Activated CD4-positive, alpha-beta memory T cell treated with anti-CD3 and anti-CD28 coated beads for 36 hours (primary cell): ENCODE measurements around the gene SLC16A13. TPM values are rescaled to one million over a fixed set of nuclear protein-coding genes. Genes with fewer than 3 reads are reported as not detected.

Source experiments
- CTCF ChIA-PET: fragments of 350-600 bp; sonication (Branson Sonifier 250); formaldehyde crosslinking; loops from one replicate; lab custom pipeline; 2021; ENCODE audit warnings: antibody characterized with exemption, inconsistent platforms; lab: Charles Lee
- POLR2A ChIA-PET: fragments of 350-600 bp; sonication (Branson Sonifier 250); formaldehyde crosslinking; loops from one replicate; lab custom pipeline; 2021; ENCODE audit warnings: antibody characterized with exemption; lab: Charles Lee
- DNase-seq: peaks from one replicate; pipeline ENCODE4 v3.0.0-alpha.2; 2020
- H3K27ac Mint-ChIP-seq: one replicate; pipeline ENCODE4 v1.8.0; 2021; ENCODE audit warnings: mixed read lengths
- H3K27me3 Mint-ChIP-seq: one replicate; pipeline ENCODE4 v1.8.0; 2021; ENCODE audit warnings: mixed read lengths
- H3K36me3 Mint-ChIP-seq: one replicate; pipeline ENCODE4 v1.8.0; 2021; ENCODE audit warnings: mixed read lengths
- H3K4me1 Mint-ChIP-seq: one replicate; pipeline ENCODE4 v1.8.0; 2021; ENCODE audit warnings: low read depth, mixed read lengths
- H3K4me3 Mint-ChIP-seq: one replicate; pipeline ENCODE4 v1.8.0; 2021; ENCODE audit warnings: mild to moderate bottlenecking, mixed read lengths
- H3K9me3 Mint-ChIP-seq: one replicate; pipeline ENCODE4 v1.8.0; 2021; ENCODE audit warnings: mixed read lengths
- intact Hi-C: fragments of 100-400 bp; cut with micrococcal nuclease; formaldehyde crosslinking; loops from one replicate; pipeline ENCODE4 v1.15.1; 2023
- total RNA-seq, 2 experiments: library from RNA; stranded (reverse); gene quantifications; one replicate each; pipeline ENCODE4 v1.2.3, GENCODE V29; 2021

SLC16A13 gene
- total RNA-seq, 2 experiments from 2014 or later, result 10.4 to 10.7 TPM

DNA sequence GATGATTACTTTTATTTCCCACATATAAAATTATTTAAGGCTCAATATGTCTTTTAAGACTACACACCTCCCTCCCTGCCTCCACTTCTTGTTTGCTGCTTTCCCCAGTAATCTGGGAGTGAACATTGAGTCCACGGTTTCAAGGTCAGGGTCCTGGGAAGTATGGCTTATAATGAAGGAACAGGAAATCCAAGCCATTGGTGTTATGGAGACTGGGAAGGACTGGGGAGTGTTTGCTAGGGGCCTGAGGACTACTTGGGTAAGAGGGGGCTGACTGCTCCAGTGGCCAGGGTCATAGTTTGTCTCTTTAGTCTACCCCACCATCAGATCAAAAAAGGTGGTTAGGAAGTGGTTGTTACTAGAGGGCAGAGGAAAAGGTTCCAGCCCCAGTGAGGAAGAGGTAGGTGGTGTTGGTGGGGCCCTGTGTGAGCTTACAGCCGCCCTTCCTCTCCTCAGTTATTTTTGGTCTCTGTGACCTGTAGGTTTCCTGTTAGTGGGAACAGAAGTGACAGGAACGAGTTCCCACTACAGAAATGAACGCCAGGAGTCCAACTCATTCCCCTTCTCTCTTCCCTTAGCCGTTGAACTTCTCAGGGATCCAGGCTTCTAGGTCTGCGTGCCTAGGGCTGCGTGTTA is 742 bp upstream of the SLC16A13 start:
- Mint-ChIP-seq H3K27ac (peak overlapping the region; percentile 99), H3K27me3 (no peaks in the 10 kb centered on the region), H3K4me1 (peaks cover 55% of the 10 kb centered on the region)

DNA sequence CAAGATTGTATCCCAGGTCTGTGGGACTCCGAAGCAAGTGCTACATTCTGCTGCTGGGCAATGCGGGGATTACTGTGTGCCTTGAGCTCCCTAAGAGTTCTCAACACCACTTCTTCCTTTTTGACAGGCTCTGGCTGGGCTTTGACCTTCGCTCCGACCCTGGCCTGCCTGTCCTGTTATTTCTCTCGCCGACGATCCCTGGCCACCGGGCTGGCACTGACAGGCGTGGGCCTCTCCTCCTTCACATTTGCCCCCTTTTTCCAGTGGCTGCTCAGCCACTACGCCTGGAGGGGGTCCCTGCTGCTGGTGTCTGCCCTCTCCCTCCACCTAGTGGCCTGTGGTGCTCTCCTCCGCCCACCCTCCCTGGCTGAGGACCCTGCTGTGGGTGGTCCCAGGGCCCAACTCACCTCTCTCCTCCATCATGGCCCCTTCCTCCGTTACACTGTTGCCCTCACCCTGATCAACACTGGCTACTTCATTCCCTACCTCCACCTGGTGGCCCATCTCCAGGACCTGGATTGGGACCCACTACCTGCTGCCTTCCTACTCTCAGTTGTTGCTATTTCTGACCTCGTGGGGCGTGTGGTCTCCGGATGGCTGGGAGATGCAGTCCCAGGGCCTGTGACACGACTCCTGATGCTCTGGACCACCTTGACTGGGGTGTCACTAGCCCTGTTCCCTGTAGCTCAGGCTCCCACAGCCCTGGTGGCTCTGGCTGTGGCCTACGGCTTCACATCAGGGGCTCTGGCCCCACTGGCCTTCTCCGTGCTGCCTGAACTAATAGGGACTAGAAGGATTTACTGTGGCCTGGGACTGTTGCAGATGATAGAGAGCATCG is 2.4 kb downstream of the SLC16A13 start:
- POLR2A ChIA-PET, result interaction anchor here (0.6 to 0.7 kb wide), 3 partner anchors 14 to 292 kb away, joined by 3 to 4 read pairs (median 4); no protein-coding TSS in a partner anchor
- H3K4me1 Mint-ChIP-seq, result peaks cover 47% of the 10 kb centered on the region
- no peak for DNase-seq
- no peaks in the 10 kb centered on the region for H3K9me3 Mint-ChIP-seq
- H3K4me3 Mint-ChIP-seq, result peak overlapping the region; percentile 4
- peaks cover 4% of the 10 kb centered on the region for H3K36me3 Mint-ChIP-seq
- intact Hi-C loops, result no loop called here
- peak overlapping the region; percentile 23 for H3K27ac Mint-ChIP-seq
- no peaks in the 10 kb centered on the region for H3K27me3 Mint-ChIP-seq
- CTCF ChIA-PET, result interaction anchor here (0.7 to 3.7 kb wide), 6 partner anchors 8 to 127 kb away, joined by 3 to 38 read pairs (median 4); no protein-coding TSS in a partner anchor

More for the DNA sequence above, 742 bp upstream of the SLC16A13 start:
- Mint-ChIP-seq H3K4me3 (peak overlapping the region; percentile 94), H3K9me3 (no peaks in the 10 kb centered on the region), H3K36me3 (peaks cover 4% of the 10 kb centered on the region)
- POLR2A ChIA-PET, result interaction anchor here (0.6 to 1.6 kb wide), 15 partner anchors 10 to 383 kb away, joined by 3 to 26 read pairs (median 4); partner anchors contain the start of genes ACAP1, BCL6B, C17orf100 and MED31
- intact Hi-C loops, result loop anchor here (1.0 kb wide), 4 partner anchors 12 to 25 kb away; partner anchors contain the start of gene BCL6B
- CTCF ChIA-PET, result interaction anchor here (0.7 to 3.7 kb wide), 12 partner anchors 11 to 261 kb away, joined by 3 to 38 read pairs (median 4); partner anchors contain the start of gene BCL6B
- peak; percentile 68 for DNase-seq

DNA sequence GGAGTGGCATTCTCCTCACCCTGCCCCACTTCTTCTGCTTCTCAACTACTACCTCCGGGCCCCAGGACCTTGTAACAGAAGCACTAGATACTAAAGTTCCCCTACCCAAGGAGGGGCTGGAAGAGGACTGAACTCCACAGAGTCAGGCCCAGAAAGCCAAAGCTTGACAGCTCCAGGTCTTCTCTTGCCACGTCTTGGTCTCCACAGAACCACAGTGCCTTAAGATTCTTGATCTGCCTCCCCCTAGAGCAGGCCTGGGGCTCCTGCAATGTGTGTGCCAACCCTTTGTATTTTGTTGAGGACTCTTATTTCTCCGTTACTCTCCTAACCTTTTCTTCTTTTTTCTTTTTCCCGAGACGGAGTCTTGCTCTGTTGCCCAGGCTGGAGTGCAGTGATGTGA is 4.0 kb downstream of the SLC16A13 start:
- no peaks in the 10 kb centered on the region for H3K9me3 Mint-ChIP-seq
- intact Hi-C loops, result no loop called here
- ChIA-PET CTCF (interaction anchor here (0.9 to 1.3 kb wide), 2 partner anchors 16 to 20 kb away, joined by 3 read pairs; no protein-coding TSS in a partner anchor), POLR2A (interaction anchor here (1.1 kb wide), 1 partner anchor 10 kb away, joined by 3 read pairs; no protein-coding TSS in a partner anchor)
- DNase-seq, result no peak
- H3K27me3 Mint-ChIP-seq, result no peaks in the 10 kb centered on the region
- H3K27ac Mint-ChIP-seq, result peak overlapping the region; percentile 43
- peaks cover 40% of the 10 kb centered on the region for H3K4me1 Mint-ChIP-seq
- H3K4me3 Mint-ChIP-seq, result no peak overlapping the region
- peaks cover 4% of the 10 kb centered on the region for H3K36me3 Mint-ChIP-seq

DNA sequence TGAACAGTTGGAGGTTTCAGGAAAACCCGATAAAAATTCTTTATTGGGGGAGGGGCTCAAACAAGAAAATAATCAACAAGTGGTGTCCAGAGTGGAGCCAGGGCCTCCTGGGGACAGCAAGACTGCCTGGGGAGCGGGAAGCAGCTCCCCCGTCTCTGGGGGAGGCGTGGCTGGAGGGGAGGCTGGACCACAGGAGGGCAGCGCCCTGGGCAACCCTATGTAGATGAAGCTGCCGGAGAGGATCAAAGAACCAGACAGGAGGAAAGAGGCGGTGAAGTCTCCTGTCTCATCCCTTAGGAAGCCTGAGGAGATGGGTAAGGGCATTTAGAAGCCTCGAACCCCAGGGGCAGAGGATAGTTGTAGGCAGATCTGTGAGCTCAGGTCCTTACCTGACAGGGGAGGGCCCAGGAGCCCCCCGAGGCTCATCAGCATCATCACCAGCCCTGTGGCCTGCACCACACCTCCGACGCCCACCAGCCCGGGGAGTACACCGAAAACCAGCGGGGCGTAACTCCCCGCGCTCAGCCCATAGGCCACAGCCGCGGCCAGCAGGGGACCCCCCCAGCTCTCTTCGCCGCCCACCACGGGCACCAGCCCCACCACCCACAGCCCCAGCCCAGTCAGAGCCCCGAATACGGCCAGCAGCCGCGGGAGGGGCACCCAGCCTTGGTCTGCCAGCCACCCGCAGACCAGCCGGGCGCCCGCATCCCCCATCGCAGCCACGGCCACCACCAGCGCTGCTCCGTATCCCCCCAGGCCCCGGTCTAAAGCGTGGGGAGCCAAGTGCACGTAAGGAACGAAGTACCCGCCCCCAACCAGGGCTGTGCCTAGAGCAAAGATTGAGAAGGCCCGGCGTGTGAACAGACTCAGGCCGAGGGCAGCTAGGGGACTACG is 6.0 kb downstream of the SLC16A13 start:
- ChIA-PET CTCF (interaction anchor here (0.8 to 20.9 kb wide), 5 partner anchors 10 to 136 kb away, joined by 3 to 509 read pairs (median 3); no protein-coding TSS in a partner anchor), POLR2A (no interaction called here)
- DNase-seq, result no peak
- Mint-ChIP-seq H3K27ac (peak overlapping the region; percentile 66), H3K9me3 (no peaks in the 10 kb centered on the region), H3K4me1 (peaks cover 46% of the 10 kb centered on the region), H3K4me3 (peak overlapping the region; percentile 71), H3K27me3 (peaks cover 2% of the 10 kb centered on the region), H3K36me3 (peaks cover 4% of the 10 kb centered on the region)
- intact Hi-C loops, result no loop called here

DNA sequence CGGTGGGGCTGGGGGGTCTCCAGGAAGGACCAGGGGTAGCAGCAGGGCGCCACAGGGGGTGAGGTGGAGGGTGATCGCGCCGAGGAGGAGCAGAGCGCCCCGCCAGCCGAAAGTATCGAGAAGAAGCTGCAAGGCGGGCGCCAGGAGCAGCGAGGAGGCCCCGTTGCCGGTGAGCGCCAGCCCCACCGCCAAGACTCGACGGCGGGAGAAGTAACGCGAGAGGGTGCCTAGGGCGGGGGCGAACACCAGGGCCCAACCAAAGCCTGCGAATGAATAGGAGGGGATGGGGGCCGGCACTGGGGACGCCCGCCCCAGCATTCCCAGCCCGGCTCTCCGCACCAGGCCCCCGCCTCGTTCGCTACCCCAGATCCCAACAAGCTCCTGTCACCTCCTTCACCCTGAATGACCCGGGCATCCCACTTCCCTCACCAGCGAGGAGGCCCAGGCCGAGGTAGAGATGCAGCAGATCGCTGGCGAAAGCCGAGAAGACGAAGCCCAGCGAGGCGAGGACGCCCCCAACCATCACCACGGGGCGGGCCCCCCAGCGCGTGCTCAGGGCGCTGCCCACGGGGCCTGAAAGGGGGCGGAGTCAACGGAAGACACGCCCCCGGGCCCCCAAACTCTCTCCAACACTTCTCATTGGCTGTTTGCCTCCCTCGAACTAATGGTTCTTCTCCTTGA is 6.8 kb downstream of the SLC16A13 start:
- intact Hi-C loops, result no loop called here
- peak; percentile 70 for DNase-seq
- ChIA-PET CTCF (interaction anchor here (0.8 to 20.9 kb wide), 5 partner anchors 9 to 135 kb away, joined by 3 to 509 read pairs (median 3); no protein-coding TSS in a partner anchor), POLR2A (interaction anchor here (2.0 kb wide), 1 partner anchor 91 kb away, joined by 5 read pairs; no protein-coding TSS in a partner anchor)
- H3K4me3 Mint-ChIP-seq, result peak overlapping the region; percentile 71
- peaks cover 4% of the 10 kb centered on the region for H3K36me3 Mint-ChIP-seq
- peak overlapping the region; percentile 66 for H3K27ac Mint-ChIP-seq
- peaks cover 2% of the 10 kb centered on the region for H3K27me3 Mint-ChIP-seq
- H3K4me1 Mint-ChIP-seq, result peaks cover 49% of the 10 kb centered on the region
- H3K9me3 Mint-ChIP-seq, result no peaks in the 10 kb centered on the region

DNA sequence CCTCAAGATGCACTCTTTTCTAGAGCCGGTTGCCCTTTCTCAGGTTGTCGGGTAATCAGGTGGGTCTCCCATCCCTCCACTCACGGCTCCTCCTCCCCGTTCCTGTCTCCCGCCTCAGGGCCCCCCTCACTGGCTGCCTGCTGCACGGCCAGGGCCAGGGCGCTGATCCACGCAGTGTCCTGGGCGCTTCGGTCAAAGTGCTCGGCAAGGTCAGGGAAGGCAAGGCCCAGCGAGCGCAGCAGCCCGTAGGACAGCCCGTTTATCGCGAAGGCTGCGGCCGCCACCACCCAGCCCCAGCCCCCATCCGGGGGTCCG is 7.3 kb downstream of the SLC16A13 start:
- intact Hi-C loops, result no loop called here
- Mint-ChIP-seq H3K4me3 (peak overlapping the region; percentile 71), H3K36me3 (peaks cover 4% of the 10 kb centered on the region), H3K27me3 (peaks cover 2% of the 10 kb centered on the region), H3K4me1 (peaks cover 50% of the 10 kb centered on the region), H3K9me3 (no peaks in the 10 kb centered on the region), H3K27ac (peak overlapping the region; percentile 51)
- CTCF ChIA-PET, result interaction anchor here (0.9 to 20.9 kb wide), 2 partner anchors 92 to 134 kb away, joined by 4 to 509 read pairs; no protein-coding TSS in a partner anchor
- DNase-seq, result no peak
- POLR2A ChIA-PET, result interaction anchor here (0.7 to 2.0 kb wide), 2 partner anchors 7 to 90 kb away, joined by 4 to 5 read pairs; partner anchors contain the start of gene SLC16A13

DNA sequence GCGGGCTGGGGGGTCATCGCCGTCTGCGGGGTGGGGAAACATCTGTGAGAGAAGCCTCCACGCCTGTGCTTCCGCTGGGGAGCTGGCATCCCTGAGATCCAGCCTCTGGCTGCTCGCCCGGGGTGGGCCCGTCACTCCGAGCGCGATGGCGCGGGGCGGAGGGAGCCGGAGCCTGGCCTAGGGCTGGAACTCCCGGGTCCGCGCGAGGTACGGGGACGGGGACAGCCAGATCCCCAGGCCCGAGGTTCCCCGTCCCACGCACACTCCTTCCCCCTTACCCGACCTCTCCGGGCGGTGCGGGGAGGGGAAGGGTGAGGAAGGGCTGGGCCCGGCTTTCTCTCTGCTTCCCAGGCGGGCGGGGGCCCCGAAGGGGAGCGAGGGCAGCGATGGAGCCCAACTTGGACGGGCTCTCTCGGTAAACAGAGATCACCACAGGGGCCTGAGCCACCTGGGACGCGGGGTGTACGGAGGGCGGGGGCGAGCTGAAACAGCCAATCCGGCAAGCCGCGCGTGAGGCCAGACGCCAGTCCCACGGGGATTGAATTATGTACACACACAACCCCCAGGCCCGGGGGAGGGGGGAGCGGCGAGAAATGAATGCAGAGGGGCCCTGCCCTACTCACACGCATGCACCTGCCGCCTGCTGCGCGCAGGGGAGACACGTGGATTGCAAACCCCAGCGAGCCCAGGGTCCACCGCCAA is 7.8 kb downstream of the SLC16A13 start, which contains the start of gene SLC16A11:
SLC16A11 (minus strand) TSS at position 596 of the 702 bp plus-strand sequence; CDS start at position 17, 579 bp downstream.
- CTCF ChIA-PET, result interaction anchor here (0.7 to 20.9 kb wide), 4 partner anchors 20 to 253 kb away, joined by 4 to 509 read pairs (median 22); no protein-coding TSS in a partner anchor

DNA sequence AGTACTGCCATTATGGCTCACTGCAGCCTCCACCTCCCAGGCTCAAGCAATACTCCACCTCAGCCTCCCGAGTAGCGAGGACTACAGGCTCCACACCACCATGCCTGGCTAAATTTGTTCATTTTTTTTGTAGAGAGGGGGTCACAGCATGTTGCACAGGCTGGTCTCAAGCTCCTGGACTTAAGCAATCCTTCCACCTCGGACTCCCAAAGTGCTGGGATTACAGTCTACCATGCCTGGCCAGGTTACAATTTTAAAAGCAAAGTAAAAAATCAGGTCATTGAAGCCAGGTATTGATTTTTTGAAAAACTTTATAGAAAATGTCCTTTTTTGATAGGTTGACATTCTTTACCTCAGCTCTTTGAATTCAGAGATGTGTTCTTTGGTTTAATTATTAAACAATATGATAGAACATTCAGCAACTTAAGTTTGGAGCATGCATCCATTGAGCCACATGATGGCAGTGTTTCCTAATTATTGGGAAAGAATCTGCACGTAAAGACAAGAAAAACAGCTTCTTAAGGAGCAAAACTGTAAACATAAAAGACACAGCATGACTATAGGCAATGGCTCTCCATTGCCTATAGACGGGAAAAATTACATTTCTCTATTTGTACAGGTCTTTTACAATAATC is 9.8 kb downstream of the SLC16A13 start:
- intact Hi-C loops, result loop anchor here (1.0 to 2.0 kb wide), 5 partner anchors 77 to 641 kb away; partner anchors contain the start of gene TP53
- CTCF ChIA-PET, result interaction anchor here (0.6 to 20.9 kb wide), 35 partner anchors 8 to 948 kb away, joined by 3 to 509 read pairs (median 6); partner anchors contain the start of genes CLEC10A, DLG4, GABARAP and RNASEK
- POLR2A ChIA-PET, result interaction anchor here (0.6 to 3.5 kb wide), 9 partner anchors 10 to 538 kb away, joined by 3 to 26 read pairs (median 4); partner anchors contain the start of genes DLG4, MPDU1 and SLC16A13
- Mint-ChIP-seq H3K27ac (peak overlapping the region; percentile 87), H3K9me3 (no peaks in the 10 kb centered on the region), H3K4me3 (peak overlapping the region; percentile 70), H3K4me1 (peaks cover 45% of the 10 kb centered on the region), H3K36me3 (no peaks in the 10 kb centered on the region), H3K27me3 (peaks cover 2% of the 10 kb centered on the region)
- DNase-seq, result no peak

More for the DNA sequence above, 7.8 kb downstream of the SLC16A13 start, which contains the start of gene SLC16A11:
- peaks cover 4% of the 10 kb centered on the region for H3K36me3 Mint-ChIP-seq
- intact Hi-C loops, result no loop called here
- POLR2A ChIA-PET, result interaction anchor here (0.5 to 2.0 kb wide), 3 partner anchors 8 to 262 kb away, joined by 3 to 5 read pairs (median 4); partner anchors contain the start of gene SLC16A13
- peak within 1 kb of the TSS; percentile 51 for H3K27ac Mint-ChIP-seq
- H3K9me3 Mint-ChIP-seq, result no peaks in the 10 kb centered on the region
- peaks cover 2% of the 10 kb centered on the region for H3K27me3 Mint-ChIP-seq
- DNase-seq, result peak; percentile 63
- H3K4me1 Mint-ChIP-seq, result peaks cover 46% of the 10 kb centered on the region
- peak within 1 kb of the TSS; percentile 71 for H3K4me3 Mint-ChIP-seq

DNA sequence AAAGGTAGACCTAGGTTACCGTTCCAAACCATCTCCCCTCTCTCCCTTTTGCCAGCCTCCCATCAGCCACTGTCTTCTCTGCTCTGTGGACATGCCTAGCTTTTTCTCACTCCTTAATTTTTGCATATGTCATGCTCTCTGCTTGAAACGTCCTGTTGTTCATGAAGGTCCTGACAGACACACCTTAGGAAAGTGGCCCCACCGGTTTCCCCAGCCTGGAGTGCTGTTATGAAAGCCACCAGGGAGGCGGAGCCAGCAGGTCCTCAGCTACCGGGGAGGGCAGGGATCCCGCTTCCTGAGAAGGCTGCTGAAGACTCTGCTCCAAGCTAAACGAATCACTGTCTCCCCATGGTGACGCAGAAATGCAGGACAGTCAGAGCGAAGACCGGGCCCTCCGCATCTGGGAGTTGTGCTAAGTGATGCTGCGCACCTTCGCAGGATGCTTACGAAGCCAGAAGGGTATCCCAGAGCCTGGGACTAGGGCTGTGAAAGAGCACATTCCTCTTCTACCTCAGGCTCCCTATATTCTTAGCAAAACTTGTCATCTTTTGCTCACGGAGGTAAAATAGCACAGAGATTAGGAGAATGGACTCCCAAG is 10.4 kb downstream of the SLC16A13 start:
- Mint-ChIP-seq H3K9me3 (no peaks in the 10 kb centered on the region), H3K27me3 (peaks cover 2% of the 10 kb centered on the region), H3K4me1 (peaks cover 45% of the 10 kb centered on the region), H3K4me3 (peak overlapping the region; percentile 70), H3K27ac (peak overlapping the region; percentile 87), H3K36me3 (no peaks in the 10 kb centered on the region)
- ChIA-PET CTCF (interaction anchor here (0.6 to 20.9 kb wide), 36 partner anchors 8 to 947 kb away, joined by 3 to 509 read pairs (median 6); partner anchors contain the start of genes CLEC10A, DLG4, GABARAP and RNASEK), POLR2A (interaction anchor here (0.9 to 3.5 kb wide), 8 partner anchors 11 to 538 kb away, joined by 3 to 26 read pairs (median 6); partner anchors contain the start of genes DLG4, MPDU1 and SLC16A13)
- peak; percentile 63 for DNase-seq
- intact Hi-C loops, result loop anchor here (1.0 to 2.0 kb wide), 5 partner anchors 77 to 641 kb away; partner anchors contain the start of gene TP53
